BJ (cell line): ENCODE measurements around the gene SSBP3. TPM values are rescaled to one million over a fixed set of nuclear protein-coding genes. Genes with fewer than 3 reads are reported as not detected.
"Not testable (repeated sequence)": the region's sequence is repeated elsewhere in the genome, so short reads cannot be mapped to it uniquely, and the experiment has no call there.

Source experiments
- CTCF ChIA-PET: fragments of 350-600 bp; formaldehyde crosslinking; extraction: SDS; loops from one replicate; lab custom pipeline; 2021; ENCODE audit warnings: antibody characterized with exemption, inconsistent platforms; lab: Yijun Ruan, JAX
- POLR2A ChIA-PET: fragments of 300-600 bp; sonication (Branson Sonifier 250); formaldehyde crosslinking; extraction: SDS; loops from one replicate; lab custom pipeline; 2021; ENCODE audit warnings: antibody characterized with exemption; lab: Charles Lee
- DNase-seq: peaks from one replicate; pipeline ENCODE4 v3.0.0-alpha.2; 2011; ENCODE audit warnings: low read depth
- H3K27me3 ChIP-seq: 2 replicates; pipeline ENCODE4 v1.6.0; 2011; ENCODE audit warnings: low read length; ENCODE audit not compliant: control insufficient read depth, insufficient read depth
- H3K36me3 ChIP-seq: 2 replicates; pipeline ENCODE4 v1.5.1; 2011; ENCODE audit warnings: low read length; ENCODE audit not compliant: control insufficient read depth, insufficient read depth
- H3K4me3 ChIP-seq: 2 replicates; pipeline ENCODE4 v1.5.1; 2011; ENCODE audit warnings: low read depth, mild to moderate bottlenecking, control low read depth, low read length
- CTCF ChIP-seq: IDR thresholded peaks from 2 replicates; pipeline ENCODE4 v1.5.1; 2011; ENCODE audit warnings: low read depth, mild to moderate bottlenecking, control low read depth, inconsistent platforms, low read length, moderate library complexity; ENCODE audit not compliant: insufficient read depth
- polyA plus RNA-seq: library from polyadenylated mRNA; depleted of rRNA; stranded (reverse); fragments of >200 nt; gene quantifications from 2 replicates; pipeline ENCODE4 v1.2.3, GENCODE V29; 2011

Gene SSBP3
- polyA plus RNA-seq, 1 experiment = 25.9 TPM

- ChIA-PET POLR2A (no interaction called here), CTCF (interaction anchor here (2.0 kb wide), 1 partner anchor 137 kb away, joined by 6 read pairs; no protein-coding TSS in a partner anchor)
- peaks cover 3% of the 10 kb centered on the region; the same call in 1 of the 2 replicates for H3K36me3 ChIP-seq
- H3K27me3 ChIP-seq = no peaks in the 10 kb centered on the region
- no peak for TF ChIP-seq CTCF
- no peak overlapping the region for H3K4me3 ChIP-seq
- no peak for DNase-seq
Observed at GRCh38 chr1:54352755-54353154, 53.4 kb downstream of the SSBP3 start.

GRCh38 chr1:54350360-54350759 is 55.8 kb downstream of the SSBP3 start:
- ChIA-PET POLR2A (interaction anchor here (0.5 kb wide), 1 partner anchor 44 kb away, joined by 3 read pairs; no protein-coding TSS in a partner anchor), CTCF (interaction anchor here (0.5 to 1.1 kb wide), 2 partner anchors 67 to 77 kb away, joined by 3 read pairs; no protein-coding TSS in a partner anchor)
- peaks cover 2% of the 10 kb centered on the region; the same call in 1 of the 2 replicates for H3K36me3 ChIP-seq
- DNase-seq = no peak
- TF ChIP-seq CTCF = no peak
- H3K27me3 ChIP-seq = no peaks in the 10 kb centered on the region
- no peak overlapping the region for H3K4me3 ChIP-seq

GRCh38 chr1:54348700-54349021 is 57.5 kb downstream of the SSBP3 start:
- DNase-seq = no peak
- Histone ChIP-seq H3K27me3 (no peaks in the 10 kb centered on the region), H3K4me3 (no peak overlapping the region), H3K36me3 (peaks cover 2% of the 10 kb centered on the region; the same call in 1 of the 2 replicates)
- no peak for TF ChIP-seq CTCF
- CTCF ChIA-PET = interaction anchor here (0.9 kb wide), 1 partner anchor 12 kb away, joined by 4 read pairs; no protein-coding TSS in a partner anchor
- POLR2A ChIA-PET = no interaction called here

GRCh38 chr1:54347955-54348699 is 58.1 kb downstream of the SSBP3 start:
- Histone ChIP-seq H3K4me3 (no peak overlapping the region), H3K36me3 (peaks cover 2% of the 10 kb centered on the region; the same call in 1 of the 2 replicates), H3K27me3 (no peaks in the 10 kb centered on the region)
- CTCF ChIA-PET = interaction anchor here (0.9 kb wide), 1 partner anchor 13 kb away, joined by 4 read pairs; no protein-coding TSS in a partner anchor
- POLR2A ChIA-PET = no interaction called here
- no peak for TF ChIP-seq CTCF
- no peak for DNase-seq

- ChIA-PET POLR2A (no interaction called here), CTCF (no interaction called here)
- H3K4me3 ChIP-seq = no peak overlapping the region
- H3K36me3 ChIP-seq = peaks cover 2% of the 10 kb centered on the region; the same call in 1 of the 2 replicates
- H3K27me3 ChIP-seq = no peaks in the 10 kb centered on the region
- no peak for DNase-seq
- no peak for TF ChIP-seq CTCF
Observed at GRCh38 chr1:54347261-54347954, 58.8 kb downstream of the SSBP3 start.

GRCh38 chr1:54345548-54345947 is 60.6 kb downstream of the SSBP3 start:
- H3K4me3 ChIP-seq, H3K36me3 ChIP-seq, DNase-seq, H3K27me3 ChIP-seq, POLR2A ChIA-PET, CTCF ChIA-PET: not testable (repeated sequence)
